ENCODE results near the gene SRSF8.
"Not testable (repeated sequence)": the region's sequence is repeated elsewhere in the genome, so short reads cannot be mapped to it uniquely, and the experiment has no call there.

The SRSF8 gene

DNA sequence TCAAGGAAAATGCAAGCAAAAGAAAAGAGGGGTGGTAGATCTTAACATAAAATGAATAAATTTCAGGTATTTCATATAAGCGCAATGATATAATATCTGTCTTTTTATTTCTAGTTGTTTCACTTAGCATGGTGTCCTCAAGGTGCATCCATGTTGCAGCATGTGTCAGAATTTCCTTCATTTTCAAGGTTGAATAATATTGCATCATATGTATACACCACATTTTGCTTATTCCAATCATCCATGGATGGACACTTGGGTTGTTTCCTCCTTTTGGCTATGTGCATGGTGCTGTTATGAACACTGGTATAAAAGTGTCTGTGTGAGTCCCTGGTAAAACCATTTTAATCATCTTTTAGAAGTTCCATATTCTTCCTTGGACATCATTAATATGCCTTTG, 24.5 kb upstream of the SRSF8 start:
- no peak overlapping the region for H2BK12ac ChIP-seq (ENCODE audit: low read length)
- H3K79me1 ChIP-seq (ENCODE audit: low read length), result no peaks in the 10 kb centered on the region
- no peaks in the 10 kb centered on the region for H3K36me3 ChIP-seq (ENCODE audit: control insufficient read depth in 1 of 2, insufficient read depth in 2 of 2, low read length in 2 of 2)
- WGBS (ENCODE audit: extremely low coverage, insufficient coverage, insufficient read length), result no CpG with 5 or more reads among the region's 1 CpG
- no peaks in the 10 kb centered on the region for H3K27me3 ChIP-seq (ENCODE audit: insufficient read depth, low read length)
- H3K4me2 ChIP-seq (ENCODE audit: low read length), result no peak overlapping the region
- no peak overlapping the region for H3K4ac ChIP-seq (ENCODE audit: low read depth, low read length)
- no peak overlapping the region for H3K18ac ChIP-seq (ENCODE audit: low read length)
- no peak overlapping the region for H2BK120ac ChIP-seq (ENCODE audit: insufficient read depth, low read length, poor library complexity)
- no peak overlapping the region for H4K8ac ChIP-seq (ENCODE audit: low read depth, low read length)
- H3K4me3 ChIP-seq (ENCODE audit: low read depth, low read length), result no peak overlapping the region
- no peak overlapping the region for H3K27ac ChIP-seq (ENCODE audit: low read depth, low read length)
- H3K9me3 ChIP-seq (ENCODE audit: insufficient read depth, low read depth, low read length), result peaks cover 4% of the 10 kb centered on the region
- H3K23ac ChIP-seq (ENCODE audit: low read length), result no peak overlapping the region
- DNase-seq, result no peak
- H3K14ac ChIP-seq (ENCODE audit: low read length), result no peak overlapping the region
- H3K9ac ChIP-seq (ENCODE audit: low read length), result no peak overlapping the region
- H2BK5ac ChIP-seq (ENCODE audit: low read depth, low read length, poor library complexity), result no peak overlapping the region
- no peaks in the 10 kb centered on the region for H3K79me2 ChIP-seq (ENCODE audit: control insufficient read depth, insufficient read depth, low read length, poor library complexity)
- H4K91ac ChIP-seq (ENCODE audit: low read depth, low read length), result no peak overlapping the region
- H3K4me1 ChIP-seq (ENCODE audit: control insufficient read depth in 1 of 2, insufficient read depth in 2 of 2, low read length in 2 of 2), result no peaks in the 10 kb centered on the region
- H2AK5ac ChIP-seq (ENCODE audit: low read length), result no peak overlapping the region
- H2AFZ ChIP-seq (ENCODE audit: insufficient read depth, low read length, poor library complexity), result no peak overlapping the region
- no peak overlapping the region for H4K12ac ChIP-seq (ENCODE audit: low read depth, low read length)

DNA sequence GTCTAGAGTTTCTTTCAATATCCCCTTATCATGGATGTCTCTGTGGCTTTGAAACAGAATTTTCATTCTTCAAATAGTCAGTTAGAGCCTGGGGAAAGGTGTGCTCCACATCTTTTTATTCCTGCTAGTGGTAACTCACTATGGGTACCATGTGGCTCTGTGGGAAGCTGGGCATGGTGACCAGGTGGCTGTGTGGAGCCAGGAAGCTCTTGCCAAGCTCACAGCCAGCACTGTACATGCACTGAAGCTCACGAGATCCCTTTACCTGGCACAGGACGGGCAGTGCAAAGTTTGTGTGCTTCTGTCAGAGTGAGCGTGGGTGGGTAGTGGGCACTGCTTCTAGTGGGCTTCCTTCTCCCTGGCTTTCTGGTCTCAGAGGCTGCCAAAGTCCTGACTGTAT, 23.8 kb upstream of the SRSF8 start:
- Histone ChIP-seq H4K91ac (ENCODE audit: low read depth, low read length) (no peak overlapping the region), H2AK5ac (ENCODE audit: low read length) (no peak overlapping the region), H3K4me3 (ENCODE audit: low read depth, low read length) (no peak overlapping the region), H3K79me1 (ENCODE audit: low read length) (no peaks in the 10 kb centered on the region), H2BK12ac (ENCODE audit: low read length) (no peak overlapping the region), H3K9me3 (ENCODE audit: insufficient read depth, low read depth, low read length) (peaks cover 3% of the 10 kb centered on the region), H3K9ac (ENCODE audit: low read length) (no peak overlapping the region), H3K27me3 (ENCODE audit: insufficient read depth, low read length) (no peaks in the 10 kb centered on the region), H3K4ac (ENCODE audit: low read depth, low read length) (no peak overlapping the region), H3K18ac (ENCODE audit: low read length) (no peak overlapping the region), H3K36me3 (ENCODE audit: control insufficient read depth in 1 of 2, insufficient read depth in 2 of 2, low read length in 2 of 2) (no peaks in the 10 kb centered on the region), H2BK120ac (ENCODE audit: insufficient read depth, low read length, poor library complexity) (no peak overlapping the region), H3K27ac (ENCODE audit: low read depth, low read length) (no peak overlapping the region), H3K14ac (ENCODE audit: low read length) (no peak overlapping the region), H2AFZ (ENCODE audit: insufficient read depth, low read length, poor library complexity) (no peak overlapping the region), H4K12ac (ENCODE audit: low read depth, low read length) (no peak overlapping the region), H3K4me1 (ENCODE audit: control insufficient read depth in 1 of 2, insufficient read depth in 2 of 2, low read length in 2 of 2) (no peaks in the 10 kb centered on the region), H4K8ac (ENCODE audit: low read depth, low read length) (no peak overlapping the region), H2BK5ac (ENCODE audit: low read depth, low read length, poor library complexity) (no peak overlapping the region), H3K79me2 (ENCODE audit: control insufficient read depth, insufficient read depth, low read length, poor library complexity) (no peaks in the 10 kb centered on the region), H3K4me2 (ENCODE audit: low read length) (no peak overlapping the region), H3K23ac (ENCODE audit: low read length) (no peak overlapping the region)
- WGBS (ENCODE audit: extremely low coverage, insufficient coverage, insufficient read length), result no CpG with 5 or more reads among the region's 3 CpGs
- DNase-seq, result no peak

DNA sequence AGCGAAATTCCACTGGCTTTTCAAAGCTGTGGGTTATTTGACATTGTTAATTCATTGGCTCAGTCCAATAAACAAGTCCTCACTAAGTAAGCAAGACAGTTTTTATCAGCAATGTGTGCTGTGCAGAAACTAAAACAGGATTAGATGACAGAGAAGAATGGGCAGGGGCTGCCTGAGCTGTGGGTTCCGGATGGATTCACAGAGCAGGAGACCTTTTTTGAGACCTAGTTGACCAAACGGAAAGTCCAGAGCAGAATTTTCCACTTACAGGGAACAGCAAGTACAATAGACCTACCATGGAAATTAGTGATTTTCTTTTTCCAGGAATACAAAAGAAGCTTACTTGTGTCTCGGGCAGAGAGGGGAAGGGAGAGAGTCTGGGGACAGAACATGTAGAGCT, 22.7 kb upstream of the SRSF8 start:
- no CpG with 5 or more reads among the region's 4 CpGs for WGBS (ENCODE audit: extremely low coverage, insufficient coverage, insufficient read length)
- Histone ChIP-seq H2AFZ (ENCODE audit: insufficient read depth, low read length, poor library complexity) (no peak overlapping the region), H3K27me3 (ENCODE audit: insufficient read depth, low read length) (no peaks in the 10 kb centered on the region), H3K9me3 (ENCODE audit: insufficient read depth, low read depth, low read length) (no peaks in the 10 kb centered on the region), H3K4ac (ENCODE audit: low read depth, low read length) (no peak overlapping the region), H2AK5ac (ENCODE audit: low read length) (no peak overlapping the region), H2BK5ac (ENCODE audit: low read depth, low read length, poor library complexity) (no peak overlapping the region), H2BK12ac (ENCODE audit: low read length) (no peak overlapping the region), H3K9ac (ENCODE audit: low read length) (no peak overlapping the region), H4K12ac (ENCODE audit: low read depth, low read length) (no peak overlapping the region), H4K8ac (ENCODE audit: low read depth, low read length) (no peak overlapping the region), H3K79me1 (ENCODE audit: low read length) (no peaks in the 10 kb centered on the region), H3K14ac (ENCODE audit: low read length) (no peak overlapping the region), H3K4me2 (ENCODE audit: low read length) (no peak overlapping the region), H3K23ac (ENCODE audit: low read length) (no peak overlapping the region), H3K4me1 (ENCODE audit: control insufficient read depth in 1 of 2, insufficient read depth in 2 of 2, low read length in 2 of 2) (no peaks in the 10 kb centered on the region), H3K18ac (ENCODE audit: low read length) (no peak overlapping the region), H3K27ac (ENCODE audit: low read depth, low read length) (no peak overlapping the region), H3K4me3 (ENCODE audit: low read depth, low read length) (no peak overlapping the region), H2BK120ac (ENCODE audit: insufficient read depth, low read length, poor library complexity) (no peak overlapping the region), H3K79me2 (ENCODE audit: control insufficient read depth, insufficient read depth, low read length, poor library complexity) (no peaks in the 10 kb centered on the region), H4K91ac (ENCODE audit: low read depth, low read length) (no peak overlapping the region), H3K36me3 (ENCODE audit: control insufficient read depth in 1 of 2, insufficient read depth in 2 of 2, low read length in 2 of 2) (no peaks in the 10 kb centered on the region)
- DNase-seq, result no peak

DNA sequence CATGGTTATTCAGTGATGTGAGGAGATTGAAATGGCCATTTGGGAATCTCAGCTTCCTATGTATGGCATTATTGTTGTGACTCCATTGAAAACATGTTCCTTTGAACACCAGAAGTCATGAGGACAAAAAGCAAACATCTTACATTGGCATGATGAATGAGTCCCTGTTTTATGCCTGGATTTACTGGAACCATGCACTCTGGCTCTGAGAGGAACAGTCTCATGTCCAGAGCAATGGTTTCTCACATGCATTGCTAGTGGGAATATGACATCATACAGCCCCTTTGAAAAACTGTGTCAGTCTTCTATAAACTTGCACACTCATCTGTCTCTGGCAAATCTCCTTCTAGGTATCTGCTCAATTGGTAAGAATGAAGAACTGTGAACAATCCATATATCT, 20.9 kb upstream of the SRSF8 start:
- Histone ChIP-seq H4K8ac (ENCODE audit: low read depth, low read length) (no peak overlapping the region), H3K36me3 (ENCODE audit: control insufficient read depth in 1 of 2, insufficient read depth in 2 of 2, low read length in 2 of 2) (no peaks in the 10 kb centered on the region), H2BK120ac (ENCODE audit: insufficient read depth, low read length, poor library complexity) (no peak overlapping the region), H4K91ac (ENCODE audit: low read depth, low read length) (no peak overlapping the region), H3K4me2 (ENCODE audit: low read length) (no peak overlapping the region), H3K9ac (ENCODE audit: low read length) (no peak overlapping the region), H3K79me2 (ENCODE audit: control insufficient read depth, insufficient read depth, low read length, poor library complexity) (no peaks in the 10 kb centered on the region), H3K79me1 (ENCODE audit: low read length) (no peaks in the 10 kb centered on the region), H2BK12ac (ENCODE audit: low read length) (no peak overlapping the region), H3K4me3 (ENCODE audit: low read depth, low read length) (no peak overlapping the region), H2BK5ac (ENCODE audit: low read depth, low read length, poor library complexity) (no peak overlapping the region), H3K4ac (ENCODE audit: low read depth, low read length) (no peak overlapping the region), H3K9me3 (ENCODE audit: insufficient read depth, low read depth, low read length) (peaks cover 4% of the 10 kb centered on the region), H3K4me1 (ENCODE audit: control insufficient read depth in 1 of 2, insufficient read depth in 2 of 2, low read length in 2 of 2) (no peaks in the 10 kb centered on the region), H3K27me3 (ENCODE audit: insufficient read depth, low read length) (no peaks in the 10 kb centered on the region), H2AK5ac (ENCODE audit: low read length) (no peak overlapping the region), H3K14ac (ENCODE audit: low read length) (no peak overlapping the region), H4K12ac (ENCODE audit: low read depth, low read length) (no peak overlapping the region), H2AFZ (ENCODE audit: insufficient read depth, low read length, poor library complexity) (no peak overlapping the region), H3K27ac (ENCODE audit: low read depth, low read length) (no peak overlapping the region), H3K18ac (ENCODE audit: low read length) (no peak overlapping the region), H3K23ac (ENCODE audit: low read length) (no peak overlapping the region)
- no peak for DNase-seq

DNA sequence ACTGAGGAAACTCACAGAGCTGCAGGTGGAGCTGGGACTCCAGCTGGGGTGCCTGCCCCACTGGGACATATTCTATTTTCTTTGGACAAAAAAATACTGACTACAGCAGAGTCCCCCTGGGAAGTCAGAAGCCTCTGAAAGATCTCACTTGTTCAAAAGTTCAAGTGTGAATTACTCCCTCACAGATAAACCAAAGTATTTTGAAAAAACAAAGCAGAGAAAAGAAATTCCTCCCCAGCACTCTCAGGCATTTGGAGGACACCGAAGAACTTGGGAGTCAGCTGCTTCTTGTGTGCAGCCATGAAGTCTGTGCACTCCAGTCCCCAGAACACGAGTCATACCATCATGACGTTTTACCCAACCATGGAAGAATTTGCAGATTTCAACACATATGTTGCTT, 17.6 kb upstream of the SRSF8 start, which contains the start of gene KDM4F:
Gene KDM4F, plus strand, starts transcription at position 301 of the 400 bp plus-strand sequence.
- not testable (repeated sequence) for H3K27ac ChIP-seq (ENCODE audit: low read depth, low read length); H4K12ac ChIP-seq (ENCODE audit: low read depth, low read length); H3K18ac ChIP-seq (ENCODE audit: low read length); H2AFZ ChIP-seq (ENCODE audit: insufficient read depth, low read length, poor library complexity); H2AK5ac ChIP-seq (ENCODE audit: low read length); H4K91ac ChIP-seq (ENCODE audit: low read depth, low read length); H2BK12ac ChIP-seq (ENCODE audit: low read length); H4K8ac ChIP-seq (ENCODE audit: low read depth, low read length); H2BK5ac ChIP-seq (ENCODE audit: low read depth, low read length, poor library complexity); H3K4me3 ChIP-seq (ENCODE audit: low read depth, low read length); DNase-seq; H3K4ac ChIP-seq (ENCODE audit: low read depth, low read length); H3K79me1 ChIP-seq (ENCODE audit: low read length); H3K36me3 ChIP-seq (ENCODE audit: control insufficient read depth in 1 of 2, insufficient read depth in 2 of 2, low read length in 2 of 2); H3K4me2 ChIP-seq (ENCODE audit: low read length); H3K14ac ChIP-seq (ENCODE audit: low read length); H3K9me3 ChIP-seq (ENCODE audit: insufficient read depth, low read depth, low read length); H2BK120ac ChIP-seq (ENCODE audit: insufficient read depth, low read length, poor library complexity); H3K4me1 ChIP-seq (ENCODE audit: control insufficient read depth in 1 of 2, insufficient read depth in 2 of 2, low read length in 2 of 2); H3K79me2 ChIP-seq (ENCODE audit: control insufficient read depth, insufficient read depth, low read length, poor library complexity); H3K27me3 ChIP-seq (ENCODE audit: insufficient read depth, low read length); H3K23ac ChIP-seq (ENCODE audit: low read length); H3K9ac ChIP-seq (ENCODE audit: low read length)
- WGBS (ENCODE audit: extremely low coverage, insufficient coverage, insufficient read length), result no CpG with 5 or more reads among the region's 3 CpGs

Measured in trophoblast cell (in vitro differentiated cells and primary cell).